Panc1 (cell line): Measurements from ENCODE around the gene SAMD4A.

Source experiments
- POLR2AphosphoS5 ChIP-seq: IDR thresholded peaks from 2 replicates; pipeline ENCODE4 v1.6.1; 2012; ENCODE audit warnings: mild to moderate bottlenecking, low read depth, low read length, moderate library complexity
- TF ChIP-seq, protein P1 (sequence below): fragments of 450-650 bp; IDR thresholded peaks from 2 replicates; pipeline ENCODE4 v1.5.1; 2017; ENCODE audit warnings: mild to moderate bottlenecking

DNA sequence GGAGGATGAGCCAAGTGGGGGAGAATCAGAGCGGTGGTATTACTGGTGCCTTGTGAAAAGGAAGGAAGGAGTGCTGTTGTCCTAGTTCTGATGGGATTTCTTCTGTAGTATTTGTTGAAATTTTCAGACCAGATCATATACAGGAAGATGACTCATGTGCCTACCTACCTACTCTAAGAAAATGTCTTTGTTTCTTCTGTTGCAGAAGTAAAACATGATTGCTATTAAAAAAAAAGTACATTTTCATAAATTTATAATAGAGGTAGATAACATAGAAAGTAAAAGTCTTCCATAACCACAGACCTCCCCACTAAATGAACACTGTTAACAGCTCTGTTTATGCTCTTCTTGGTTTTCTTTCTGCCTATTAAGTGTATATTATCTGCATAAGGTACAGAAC, 26.9 kb downstream of the SAMD4A start:
- TF ChIP-seq, protein P1, sequence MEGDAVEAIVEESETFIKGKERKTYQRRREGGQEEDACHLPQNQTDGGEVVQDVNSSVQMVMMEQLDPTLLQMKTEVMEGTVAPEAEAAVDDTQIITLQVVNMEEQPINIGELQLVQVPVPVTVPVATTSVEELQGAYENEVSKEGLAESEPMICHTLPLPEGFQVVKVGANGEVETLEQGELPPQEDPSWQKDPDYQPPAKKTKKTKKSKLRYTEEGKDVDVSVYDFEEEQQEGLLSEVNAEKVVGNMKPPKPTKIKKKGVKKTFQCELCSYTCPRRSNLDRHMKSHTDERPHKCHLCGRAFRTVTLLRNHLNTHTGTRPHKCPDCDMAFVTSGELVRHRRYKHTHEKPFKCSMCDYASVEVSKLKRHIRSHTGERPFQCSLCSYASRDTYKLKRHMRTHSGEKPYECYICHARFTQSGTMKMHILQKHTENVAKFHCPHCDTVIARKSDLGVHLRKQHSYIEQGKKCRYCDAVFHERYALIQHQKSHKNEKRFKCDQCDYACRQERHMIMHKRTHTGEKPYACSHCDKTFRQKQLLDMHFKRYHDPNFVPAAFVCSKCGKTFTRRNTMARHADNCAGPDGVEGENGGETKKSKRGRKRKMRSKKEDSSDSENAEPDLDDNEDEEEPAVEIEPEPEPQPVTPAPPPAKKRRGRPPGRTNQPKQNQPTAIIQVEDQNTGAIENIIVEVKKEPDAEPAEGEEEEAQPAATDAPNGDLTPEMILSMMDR: no peak
- no peak for TF ChIP-seq POLR2AphosphoS5
